Coronary artery (tissue), 2 donors: ENCODE results near the gene MAST1.

Source experiments
- DNase-seq: peaks from one replicate; pipeline ENCODE4 v3.0.0-alpha.2; 2017; ENCODE audit warnings: low spot score
- H3K27ac ChIP-seq, 2 donors: fragments of 200-600 bp; sonication (generic); one replicate each; pipeline ENCODE4 v1.5.1; 2016 to 2019
- H3K4me3 ChIP-seq: fragments of 200-600 bp; sonication (generic); 2 replicates; pipeline ENCODE4 v1.5.1; 2016; ENCODE audit warnings: mild to moderate bottlenecking, moderate library complexity
- CTCF ChIP-seq: fragments of 200-600 bp; sonication (generic); IDR thresholded peaks from one replicate; pipeline ENCODE4 v1.5.1; 2019; ENCODE audit warnings: antibody characterized with exemption

The MAST1 gene

DNA sequence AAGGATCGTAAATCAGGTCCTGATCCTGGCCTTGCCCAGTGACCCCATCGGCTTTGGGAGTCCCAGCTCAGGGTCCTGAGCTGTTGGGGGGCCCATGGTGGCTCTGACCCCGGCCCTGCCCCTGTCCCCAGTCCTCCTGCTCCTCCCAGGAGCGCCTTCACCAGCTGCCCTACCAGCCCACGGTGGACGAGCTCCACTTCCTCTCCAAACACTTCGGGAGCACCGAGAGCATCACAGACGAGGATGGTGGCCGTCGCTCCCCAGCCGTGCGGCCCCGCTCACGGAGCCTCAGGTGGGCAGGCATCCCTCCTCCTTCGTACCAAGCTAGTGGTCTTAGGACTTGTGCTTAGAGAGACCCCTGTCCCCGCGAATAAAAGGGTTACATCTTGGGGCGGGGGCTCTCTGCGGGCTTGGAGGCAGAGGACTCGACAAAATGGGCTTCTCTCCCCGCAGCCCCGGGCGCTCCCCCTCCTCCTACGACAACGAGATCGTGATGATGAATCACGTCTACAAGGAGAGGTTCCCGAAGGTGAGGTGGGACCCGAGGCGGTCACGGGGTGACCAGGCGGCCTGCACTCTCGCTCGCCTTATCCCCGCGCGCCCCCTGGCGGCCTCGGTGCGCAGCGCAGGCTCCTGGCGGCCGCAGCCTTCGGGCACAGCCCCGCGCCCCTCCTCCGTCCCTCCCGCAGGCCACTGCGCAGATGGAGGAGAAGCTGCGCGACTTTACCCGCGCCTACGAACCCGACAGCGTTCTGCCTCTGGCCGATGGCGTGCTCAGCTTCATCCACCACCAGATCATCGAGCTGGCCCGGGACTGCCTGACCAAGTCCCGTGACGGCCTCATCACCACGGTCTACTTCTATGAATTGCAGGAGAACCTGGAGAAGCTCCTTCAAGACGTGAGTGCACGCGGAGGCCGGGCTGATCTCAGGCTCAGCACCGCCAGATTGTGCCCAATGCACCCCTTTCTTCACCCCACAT lies 9.1 kb downstream of the MAST1 start:
- DNase-seq: no peak
- peak overlapping the region; percentile 51 for H3K4me3 ChIP-seq
- TF ChIP-seq CTCF: peak; percentile 99
- H3K27ac ChIP-seq: no peak overlapping the region

- Histone ChIP-seq H3K4me3 (no peak overlapping the region), H3K27ac (no peak overlapping the region)
- no peak for TF ChIP-seq CTCF
- DNase-seq: no peak
Measured at GRCh38 chr19:12856653-12857052, 18.3 kb downstream of the MAST1 start.

GRCh38 chr19:12858041-12858928 lies 20.0 kb downstream of the MAST1 start:
- H3K4me3 ChIP-seq: no peak overlapping the region
- no peak for TF ChIP-seq CTCF
- DNase-seq: no peak

DNA sequence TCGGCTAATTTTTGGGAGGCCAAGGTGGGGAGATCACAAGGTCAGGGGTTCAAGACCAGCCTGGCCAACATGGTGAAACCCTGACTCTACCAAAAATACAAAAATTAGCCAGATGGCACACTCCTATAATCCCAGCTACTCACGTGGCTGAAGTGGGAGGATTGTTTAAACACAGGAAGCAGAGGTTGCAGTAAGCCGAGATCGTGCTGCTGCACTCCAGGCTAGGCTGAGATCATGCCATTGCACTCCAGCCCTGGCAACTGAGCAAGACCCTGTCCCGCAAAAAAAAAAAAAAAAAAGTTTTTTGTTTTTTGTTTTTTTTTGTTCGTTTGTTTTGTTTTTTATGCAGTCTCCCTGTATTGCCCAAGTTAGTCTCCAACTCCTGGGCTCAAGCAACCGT lies 21.2 kb downstream of the MAST1 start:
- no peak overlapping the region for H3K4me3 ChIP-seq
- no peak for DNase-seq
- no peak for TF ChIP-seq CTCF
- no peak overlapping the region for H3K27ac ChIP-seq

More at GRCh38 chr19:12858041-12858928, 20.0 kb downstream of the MAST1 start:
- no peak overlapping the region for H3K27ac ChIP-seq

DNA sequence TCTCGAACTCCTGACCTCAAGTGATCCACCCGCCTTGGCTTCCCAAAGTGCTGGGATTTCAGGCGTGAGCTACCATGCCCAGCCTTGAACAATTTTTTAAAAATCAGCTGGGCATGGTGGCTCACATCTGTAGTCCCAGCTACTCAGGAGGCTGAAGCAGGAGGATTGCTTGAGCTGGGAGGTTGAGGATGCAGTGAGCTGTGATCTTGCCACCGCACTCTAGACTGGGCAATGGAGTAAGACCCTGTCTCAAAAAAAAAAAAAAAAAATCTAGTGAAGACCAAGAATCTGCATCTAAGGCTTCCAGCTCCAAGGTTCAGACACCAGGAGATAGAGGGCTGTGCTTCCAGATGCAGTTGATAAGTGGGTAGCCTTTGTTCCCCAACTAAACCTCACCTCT lies 25.8 kb downstream of the MAST1 start:
- Histone ChIP-seq H3K27ac (no peak overlapping the region), H3K4me3 (no peak overlapping the region)
- DNase-seq: no peak
- TF ChIP-seq CTCF: no peak

- no peak for TF ChIP-seq CTCF
- DNase-seq: no peak
- no peak overlapping the region for H3K4me3 ChIP-seq
- no peak overlapping the region for H3K27ac ChIP-seq
Measured at GRCh38 chr19:12864721-12865715, 26.7 kb downstream of the MAST1 start.
